ENCODE results near the gene RGS18.

GRCh38 chr1:192232817-192233417 lies 74.7 kb downstream of the RGS18 start:
- no peak for TF ChIP-seq EGR1 (IDR thresholded peaks at IDR 0.05)
- no peak for TF ChIP-seq REST (IDR thresholded peaks at IDR 0.05; ENCODE audit: low read depth)
- TF ChIP-seq ZBTB7A (IDR thresholded peaks at IDR 0.05; ENCODE audit: low read depth): no peak
- no peak for TF ChIP-seq TCF12 (IDR thresholded peaks at IDR 0.05; ENCODE audit: low read depth)
- TF ChIP-seq FOXM1 (IDR thresholded peaks at IDR 0.05; ENCODE audit: borderline replicate concordance, low read depth): no peak
- TF ChIP-seq TEAD4 (IDR thresholded peaks at IDR 0.05): no peak
- TF ChIP-seq MAX (IDR thresholded peaks at IDR 0.05): no peak
- no peak for TF ChIP-seq EP300 (IDR thresholded peaks at IDR 0.05; ENCODE audit: borderline replicate concordance)
- no peak for TF ChIP-seq TAF1 (IDR thresholded peaks at IDR 0.05; ENCODE audit: low read depth)
- TF ChIP-seq CEBPB (IDR thresholded peaks at IDR 0.05): no peak
- TF ChIP-seq RAD21 (IDR thresholded peaks at IDR 0.05; ENCODE audit: low read depth): no peak
- no peak for TF ChIP-seq YY1 (IDR thresholded peaks at IDR 0.05; ENCODE audit: low read depth)
- TF ChIP-seq USF1 (IDR thresholded peaks at IDR 0.05): no peak
- no peak for TF ChIP-seq CREB1 (IDR thresholded peaks at IDR 0.05; ENCODE audit: low read depth)
